ENCODE data around the gene MELTF. TPM values are rescaled to one million over a fixed set of nuclear protein-coding genes. Genes with fewer than 3 reads are reported as not detected.

The MELTF gene
- total and polyA plus RNA-seq, 2 of the 13 experiments (the other 11 are each of a cell fraction or from before 2014, with no cell fraction given) = 3.2 to 7.5 TPM

DNA sequence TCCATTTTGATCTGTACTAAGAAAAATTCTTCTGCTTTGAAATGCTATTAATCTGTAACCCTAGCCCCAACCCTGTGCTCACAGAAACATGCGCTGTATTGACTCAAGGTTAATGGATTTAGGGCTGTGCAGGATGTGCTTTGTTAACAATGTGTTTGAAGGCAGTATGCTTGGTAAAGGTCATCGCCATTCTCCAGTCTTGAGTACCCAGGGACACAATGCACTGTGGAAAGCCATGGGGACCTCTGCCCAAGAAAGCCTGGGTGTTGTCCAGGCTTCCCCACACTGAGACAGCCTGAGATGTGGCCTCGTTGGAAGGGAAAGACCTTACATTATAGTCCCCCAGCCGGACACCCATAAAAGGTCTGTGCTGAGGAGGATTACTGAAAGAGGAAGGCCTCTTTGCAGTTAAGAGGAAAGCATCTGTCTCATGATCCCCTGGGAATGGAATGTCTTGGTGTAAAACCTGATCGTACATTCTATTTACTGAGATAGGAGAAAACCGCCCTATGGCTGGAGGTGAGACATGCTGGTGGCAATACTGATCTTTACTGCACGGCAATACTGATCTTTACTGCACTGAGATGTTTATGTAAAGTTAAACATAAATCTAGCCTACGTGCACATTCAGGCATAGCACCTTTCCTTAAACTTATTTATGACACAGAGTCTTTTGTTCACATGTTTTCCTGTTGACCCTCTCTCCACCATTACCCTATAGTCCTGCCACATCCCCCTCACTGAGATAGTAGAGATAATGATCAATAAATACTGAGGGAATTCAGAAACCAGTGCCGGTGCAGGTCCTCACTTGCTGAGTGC is 67.3 kb downstream of the MELTF start (continued):
- TF ChIP-seq, protein P1, sequence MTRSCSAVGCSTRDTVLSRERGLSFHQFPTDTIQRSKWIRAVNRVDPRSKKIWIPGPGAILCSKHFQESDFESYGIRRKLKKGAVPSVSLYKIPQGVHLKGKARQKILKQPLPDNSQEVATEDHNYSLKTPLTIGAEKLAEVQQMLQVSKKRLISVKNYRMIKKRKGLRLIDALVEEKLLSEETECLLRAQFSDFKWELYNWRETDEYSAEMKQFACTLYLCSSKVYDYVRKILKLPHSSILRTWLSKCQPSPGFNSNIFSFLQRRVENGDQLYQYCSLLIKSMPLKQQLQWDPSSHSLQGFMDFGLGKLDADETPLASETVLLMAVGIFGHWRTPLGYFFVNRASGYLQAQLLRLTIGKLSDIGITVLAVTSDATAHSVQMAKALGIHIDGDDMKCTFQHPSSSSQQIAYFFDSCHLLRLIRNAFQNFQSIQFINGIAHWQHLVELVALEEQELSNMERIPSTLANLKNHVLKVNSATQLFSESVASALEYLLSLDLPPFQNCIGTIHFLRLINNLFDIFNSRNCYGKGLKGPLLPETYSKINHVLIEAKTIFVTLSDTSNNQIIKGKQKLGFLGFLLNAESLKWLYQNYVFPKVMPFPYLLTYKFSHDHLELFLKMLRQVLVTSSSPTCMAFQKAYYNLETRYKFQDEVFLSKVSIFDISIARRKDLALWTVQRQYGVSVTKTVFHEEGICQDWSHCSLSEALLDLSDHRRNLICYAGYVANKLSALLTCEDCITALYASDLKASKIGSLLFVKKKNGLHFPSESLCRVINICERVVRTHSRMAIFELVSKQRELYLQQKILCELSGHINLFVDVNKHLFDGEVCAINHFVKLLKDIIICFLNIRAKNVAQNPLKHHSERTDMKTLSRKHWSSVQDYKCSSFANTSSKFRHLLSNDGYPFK (CRISPR knock-in tag; IDR thresholded peaks at IDR 0.05; ENCODE audit: borderline replicate concordance) = no peak
- TF ChIP-seq ISL2 (CRISPR knock-in tag; IDR thresholded peaks at IDR 0.05) (peak; percentile 92), ZFP41 (CRISPR knock-in tag; IDR thresholded peaks at IDR 0.05; ENCODE audit: borderline replicate concordance) (no peak), IRF1 (CRISPR knock-in tag; IDR thresholded peaks at IDR 0.05; ENCODE audit: low read depth) (no peak), MAFF (IDR thresholded peaks at IDR 0.05; ENCODE audit: low read depth, low read length) (no peak), POLR2G (IDR thresholded peaks at IDR 0.05; ENCODE audit: low read depth, low read length) (peak; percentile 83), ZNF329 (CRISPR knock-in tag; IDR thresholded peaks at IDR 0.05; ENCODE audit: low read depth) (no peak), PHF20 (CRISPR knock-in tag; IDR thresholded peaks at IDR 0.05) (no peak), FOXA1 (IDR thresholded peaks at IDR 0.05) (peak; percentile 37; the same call in 1 of the 2 replicates), FOXA1 (CRISPR knock-in tag; IDR thresholded peaks at IDR 0.05) (peak; percentile 95), TSC22D2 (CRISPR knock-in tag; IDR thresholded peaks at IDR 0.05; ENCODE audit: borderline replicate concordance) (no peak), BRF2 (CRISPR knock-in tag; IDR thresholded peaks at IDR 0.05) (no peak), DNMT1 (CRISPR knock-in tag; IDR thresholded peaks at IDR 0.05) (no peak)
- TF ChIP-seq, protein P2, sequence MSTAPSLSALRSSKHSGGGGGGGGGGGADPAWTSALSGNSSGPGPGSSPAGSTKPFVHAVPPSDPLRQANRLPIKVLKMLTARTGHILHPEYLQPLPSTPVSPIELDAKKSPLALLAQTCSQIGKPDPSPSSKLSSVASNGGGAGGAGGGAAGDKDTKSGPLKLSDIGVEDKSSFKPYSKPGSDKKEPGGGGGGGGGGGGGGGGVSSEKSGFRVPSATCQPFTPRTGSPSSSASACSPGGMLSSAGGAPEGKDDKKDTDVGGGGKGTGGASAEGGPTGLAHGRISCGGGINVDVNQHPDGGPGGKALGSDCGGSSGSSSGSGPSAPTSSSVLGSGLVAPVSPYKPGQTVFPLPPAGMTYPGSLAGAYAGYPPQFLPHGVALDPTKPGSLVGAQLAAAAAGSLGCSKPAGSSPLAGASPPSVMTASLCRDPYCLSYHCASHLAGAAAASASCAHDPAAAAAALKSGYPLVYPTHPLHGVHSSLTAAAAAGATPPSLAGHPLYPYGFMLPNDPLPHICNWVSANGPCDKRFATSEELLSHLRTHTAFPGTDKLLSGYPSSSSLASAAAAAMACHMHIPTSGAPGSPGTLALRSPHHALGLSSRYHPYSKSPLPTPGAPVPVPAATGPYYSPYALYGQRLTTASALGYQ (CRISPR knock-in tag; IDR thresholded peaks at IDR 0.05) = no peak
- TF ChIP-seq, protein P3, sequence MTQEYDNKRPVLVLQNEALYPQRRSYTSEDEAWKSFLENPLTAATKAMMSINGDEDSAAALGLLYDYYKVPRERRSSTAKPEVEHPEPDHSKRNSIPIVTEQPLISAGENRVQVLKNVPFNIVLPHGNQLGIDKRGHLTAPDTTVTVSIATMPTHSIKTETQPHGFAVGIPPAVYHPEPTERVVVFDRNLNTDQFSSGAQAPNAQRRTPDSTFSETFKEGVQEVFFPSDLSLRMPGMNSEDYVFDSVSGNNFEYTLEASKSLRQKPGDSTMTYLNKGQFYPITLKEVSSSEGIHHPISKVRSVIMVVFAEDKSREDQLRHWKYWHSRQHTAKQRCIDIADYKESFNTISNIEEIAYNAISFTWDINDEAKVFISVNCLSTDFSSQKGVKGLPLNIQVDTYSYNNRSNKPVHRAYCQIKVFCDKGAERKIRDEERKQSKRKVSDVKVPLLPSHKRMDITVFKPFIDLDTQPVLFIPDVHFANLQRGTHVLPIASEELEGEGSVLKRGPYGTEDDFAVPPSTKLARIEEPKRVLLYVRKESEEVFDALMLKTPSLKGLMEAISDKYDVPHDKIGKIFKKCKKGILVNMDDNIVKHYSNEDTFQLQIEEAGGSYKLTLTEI (CRISPR knock-in tag; conservative IDR thresholded peaks at IDR 0.05) = no peak
- TF ChIP-seq, protein P4, sequence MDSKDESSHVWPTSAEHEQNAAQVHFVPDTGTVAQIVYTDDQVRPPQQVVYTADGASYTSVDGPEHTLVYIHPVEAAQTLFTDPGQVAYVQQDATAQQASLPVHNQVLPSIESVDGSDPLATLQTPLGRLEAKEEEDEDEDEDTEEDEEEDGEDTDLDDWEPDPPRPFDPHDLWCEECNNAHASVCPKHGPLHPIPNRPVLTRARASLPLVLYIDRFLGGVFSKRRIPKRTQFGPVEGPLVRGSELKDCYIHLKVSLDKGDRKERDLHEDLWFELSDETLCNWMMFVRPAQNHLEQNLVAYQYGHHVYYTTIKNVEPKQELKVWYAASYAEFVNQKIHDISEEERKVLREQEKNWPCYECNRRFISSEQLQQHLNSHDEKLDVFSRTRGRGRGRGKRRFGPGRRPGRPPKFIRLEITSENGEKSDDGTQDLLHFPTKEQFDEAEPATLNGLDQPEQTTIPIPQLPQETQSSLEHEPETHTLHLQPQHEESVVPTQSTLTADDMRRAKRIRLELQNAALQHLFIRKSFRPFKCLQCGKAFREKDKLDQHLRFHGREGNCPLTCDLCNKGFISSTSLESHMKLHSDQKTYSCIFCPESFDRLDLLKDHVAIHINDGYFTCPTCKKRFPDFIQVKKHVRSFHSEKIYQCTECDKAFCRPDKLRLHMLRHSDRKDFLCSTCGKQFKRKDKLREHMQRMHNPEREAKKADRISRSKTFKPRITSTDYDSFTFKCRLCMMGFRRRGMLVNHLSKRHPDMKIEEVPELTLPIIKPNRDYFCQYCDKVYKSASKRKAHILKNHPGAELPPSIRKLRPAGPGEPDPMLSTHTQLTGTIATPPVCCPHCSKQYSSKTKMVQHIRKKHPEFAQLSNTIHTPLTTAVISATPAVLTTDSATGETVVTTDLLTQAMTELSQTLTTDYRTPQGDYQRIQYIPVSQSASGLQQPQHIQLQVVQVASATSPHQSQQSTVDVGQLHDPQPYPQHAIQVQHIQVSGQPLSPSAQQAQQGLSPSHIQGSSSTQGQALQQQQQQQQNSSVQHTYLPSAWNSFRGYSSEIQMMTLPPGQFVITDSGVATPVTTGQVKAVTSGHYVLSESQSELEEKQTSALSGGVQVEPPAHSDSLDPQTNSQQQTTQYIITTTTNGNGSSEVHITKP (CRISPR knock-in tag; IDR thresholded peaks at IDR 0.05; ENCODE audit: low read depth) = 0 out of 2 replicates have a peak, but pooled peaks have one; percentile 45

Data from HepG2 (cell line).